Stimulated activated CD8-positive, alpha-beta memory T cell treated with anti-CD3 and anti-CD28 coated beads, Interleukin-2, amount 100 ng/mL, for 48 hours (primary cell): ENCODE results near the gene CGREF1.
A peak's percentile ranks its signal among the peaks of the same experiment; 100 is the strongest.
"Not testable (repeated sequence)": the region's sequence is repeated elsewhere in the genome, so short reads cannot be mapped to it uniquely, and the experiment has no call there.

ENCODE experiments used
- DNase-seq, 2 donors: peaks; one replicate each; pipeline ENCODE4 v3.0.0-alpha.2; 2020; ENCODE audit warnings: low read depth in 2 of 2

CGREF1 gene

DNA sequence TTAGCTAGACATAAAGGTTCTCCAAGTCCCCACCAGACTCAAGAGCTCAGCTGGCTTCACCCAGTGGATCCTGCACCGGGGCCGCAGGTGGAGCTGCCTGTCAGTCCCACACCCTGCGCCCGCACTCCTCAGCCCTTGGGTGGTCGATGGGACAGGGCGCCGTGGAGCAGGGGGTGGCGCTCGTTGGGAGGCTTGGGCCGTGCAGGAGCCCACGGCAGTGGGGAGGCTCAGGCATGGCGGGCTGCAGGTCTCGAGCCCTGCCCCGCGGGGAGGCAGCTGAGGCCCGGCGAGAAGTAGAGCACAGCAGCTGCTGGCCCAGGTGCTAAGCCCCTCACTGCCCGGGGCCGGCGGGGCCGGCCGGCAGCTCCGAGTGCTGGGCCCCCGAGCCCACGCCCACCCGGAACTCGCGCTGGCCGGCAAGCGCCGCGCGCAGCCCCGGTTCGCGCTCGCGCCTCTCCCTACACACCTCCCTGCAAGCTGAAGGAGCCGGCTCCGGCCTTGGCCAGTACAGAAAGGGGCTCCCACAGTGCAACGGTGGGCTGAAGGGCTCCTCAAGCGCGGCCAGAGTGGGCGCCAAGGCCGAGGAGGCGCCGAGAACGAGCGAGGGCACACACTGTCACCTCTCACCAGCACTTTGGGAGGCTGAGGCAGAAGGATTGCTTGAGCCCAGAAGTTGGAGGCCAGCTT, 7.4 kb downstream of the CGREF1 start:
- DNase-seq, result not testable (repeated sequence)

DNA sequence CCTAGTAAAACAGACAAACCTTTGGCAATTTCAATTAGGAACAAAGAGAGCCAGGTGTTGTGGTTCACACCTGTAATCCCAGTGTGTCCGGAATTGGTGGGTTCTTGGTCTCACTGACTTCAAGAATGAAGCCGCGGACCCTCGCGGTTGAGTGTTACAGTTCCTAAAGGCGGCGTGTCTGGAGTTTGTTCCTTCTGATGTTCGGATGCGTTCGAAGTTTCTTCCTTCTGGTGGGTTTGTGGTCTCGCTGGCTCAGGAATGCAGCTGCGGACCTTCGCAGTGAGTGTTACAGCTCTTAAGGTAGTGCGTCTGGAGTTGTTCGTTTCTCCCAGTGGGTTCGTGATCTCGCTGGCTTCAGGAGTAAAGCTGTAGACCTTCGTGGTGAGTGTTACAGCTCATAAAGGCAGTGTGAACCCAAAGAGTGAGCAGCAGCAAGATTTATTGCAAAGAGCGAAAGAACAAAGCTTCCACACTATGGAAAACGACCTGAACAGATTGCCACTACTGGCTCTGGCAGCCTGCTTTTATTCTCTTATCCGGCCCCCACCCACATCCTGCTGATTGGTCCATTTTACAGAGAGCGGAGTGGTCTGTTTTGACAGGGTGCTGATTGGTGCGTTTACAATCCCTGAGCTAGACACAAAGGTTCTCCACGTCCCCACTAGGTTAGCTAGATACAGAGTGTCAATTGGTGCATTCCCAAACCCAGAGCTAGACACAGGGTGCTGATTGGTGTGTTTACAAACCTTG, 8.2 kb downstream of the CGREF1 start:
- not testable (repeated sequence) for DNase-seq

DNA sequence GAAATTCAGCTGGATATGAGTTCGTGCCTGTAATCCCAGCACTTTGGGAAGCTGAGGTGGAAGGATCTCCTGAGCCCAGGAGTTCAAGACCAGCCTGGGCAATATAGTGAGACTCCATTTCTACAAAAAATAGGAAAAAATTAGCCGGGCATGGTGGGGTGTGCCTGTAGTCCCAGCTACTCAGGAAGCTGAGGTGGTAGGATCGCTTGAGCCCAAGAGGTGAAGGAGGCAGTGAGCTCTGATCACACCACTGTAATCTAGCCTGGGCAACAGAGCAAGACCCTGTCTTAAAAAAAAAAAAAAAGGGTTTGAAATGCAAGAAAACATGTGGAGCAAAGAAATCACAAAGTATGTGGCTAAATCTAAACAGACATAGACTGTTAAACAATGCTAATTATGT, 9.8 kb downstream of the CGREF1 start:
- no peak for DNase-seq

DNA sequence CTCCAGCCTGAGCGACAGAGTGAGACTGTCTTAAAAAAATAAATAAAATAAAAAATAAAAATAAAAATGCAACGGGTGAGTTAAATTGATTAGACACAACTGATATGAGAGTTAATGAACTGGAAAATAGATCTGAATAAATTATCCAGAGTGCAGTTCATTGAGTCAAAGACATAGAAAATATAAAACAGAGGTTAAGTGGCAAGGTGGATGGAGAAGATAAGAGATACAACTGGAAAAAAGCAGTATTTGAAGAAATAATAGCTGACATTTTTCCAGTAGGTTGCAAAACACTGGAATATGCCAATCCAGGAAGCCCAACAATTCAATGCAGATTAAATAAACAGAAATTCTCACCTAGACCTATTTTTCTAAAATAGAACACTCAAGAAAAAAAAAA, 10.7 kb downstream of the CGREF1 start:
- no peak for DNase-seq

DNA sequence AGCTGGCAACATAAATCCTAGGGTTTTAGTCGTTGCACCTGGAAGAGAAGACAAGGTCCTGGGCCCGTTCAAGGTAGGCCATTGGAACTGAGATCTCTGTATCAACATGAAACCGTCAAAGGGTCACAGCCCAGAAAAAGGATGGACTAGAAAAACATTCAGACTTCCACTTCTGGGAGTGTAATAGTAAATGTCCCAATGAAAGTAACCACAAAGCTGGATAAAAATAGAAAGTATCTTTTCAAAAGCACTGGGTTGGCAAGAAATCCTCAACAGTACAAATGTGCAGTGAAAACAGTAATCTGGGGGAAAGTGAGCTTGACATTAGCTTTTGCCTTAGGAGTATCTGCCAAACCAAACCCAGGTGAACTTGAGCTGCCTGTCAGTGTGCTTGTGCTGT, 12.9 kb downstream of the CGREF1 start:
- no peak for DNase-seq

DNA sequence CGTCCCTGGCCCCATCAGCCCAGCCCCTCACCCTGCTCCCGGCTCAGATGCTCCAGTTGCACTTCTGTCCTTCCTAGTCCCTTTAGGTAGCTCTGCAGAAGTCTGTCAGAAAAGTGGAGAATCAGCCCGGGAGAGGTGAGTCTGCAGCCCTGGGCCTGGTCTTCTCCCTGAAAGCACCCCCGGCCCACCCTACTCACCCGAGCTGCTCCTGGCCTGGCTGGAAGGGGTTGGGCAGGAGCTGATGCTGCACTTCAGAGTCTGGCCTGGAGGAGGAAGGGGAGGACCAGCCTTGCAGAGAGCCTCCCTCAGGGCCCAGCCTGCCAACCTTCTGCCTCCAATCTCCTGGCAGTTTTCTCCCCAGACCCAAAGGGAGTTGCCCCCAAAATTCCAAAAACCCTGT, 16.6 kb downstream of the CGREF1 start:
- DNase-seq, result no peak

DNA sequence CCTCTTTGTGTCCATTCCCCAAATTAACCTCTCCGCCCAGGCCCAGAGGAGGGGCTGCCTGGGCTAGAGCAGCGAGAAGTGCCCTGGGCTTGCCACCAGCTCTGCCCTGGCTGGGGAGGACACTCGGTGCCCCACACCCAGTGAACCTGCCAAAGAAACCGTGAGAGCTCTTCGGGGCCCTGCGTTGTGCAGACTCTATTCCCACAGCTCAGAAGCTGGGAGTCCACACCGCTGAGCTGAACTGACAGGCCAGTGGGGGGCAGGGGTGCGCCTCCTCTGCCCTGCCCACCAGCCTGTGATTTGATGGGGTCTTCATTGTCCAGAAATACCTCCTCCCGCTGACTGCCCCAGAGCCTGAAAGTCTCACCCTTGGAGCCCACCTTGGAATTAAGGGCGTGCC, 18.9 kb downstream of the CGREF1 start:
- no peak for DNase-seq

DNA sequence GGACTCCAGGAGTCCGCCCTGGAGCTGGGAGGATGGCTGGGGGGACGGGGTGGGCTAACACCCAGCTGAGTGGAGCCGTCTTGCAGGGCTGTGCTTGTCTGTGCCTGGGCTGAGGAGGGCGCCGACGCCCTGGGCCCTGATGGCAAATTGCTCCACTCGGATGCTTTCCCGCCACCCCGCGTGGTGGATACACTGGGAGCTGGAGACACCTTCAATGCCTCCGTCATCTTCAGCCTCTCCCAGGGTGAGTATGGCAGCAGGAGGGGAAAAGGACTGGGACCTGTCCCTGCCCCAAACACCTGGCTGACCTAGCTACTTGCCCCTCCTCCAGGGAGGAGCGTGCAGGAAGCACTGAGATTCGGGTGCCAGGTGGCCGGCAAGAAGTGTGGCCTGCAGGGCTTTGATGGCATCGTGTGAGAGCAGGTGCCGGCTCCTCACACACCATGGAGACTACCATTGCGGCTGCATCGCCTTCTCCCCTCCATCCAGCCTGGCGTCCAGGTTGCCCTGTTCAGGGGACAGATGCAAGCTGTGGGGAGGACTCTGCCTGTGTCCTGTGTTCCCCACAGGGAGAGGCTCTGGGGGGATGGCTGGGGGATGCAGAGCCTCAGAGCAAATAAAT, 19.5 kb downstream of the CGREF1 start:
- no peak for DNase-seq

DNA sequence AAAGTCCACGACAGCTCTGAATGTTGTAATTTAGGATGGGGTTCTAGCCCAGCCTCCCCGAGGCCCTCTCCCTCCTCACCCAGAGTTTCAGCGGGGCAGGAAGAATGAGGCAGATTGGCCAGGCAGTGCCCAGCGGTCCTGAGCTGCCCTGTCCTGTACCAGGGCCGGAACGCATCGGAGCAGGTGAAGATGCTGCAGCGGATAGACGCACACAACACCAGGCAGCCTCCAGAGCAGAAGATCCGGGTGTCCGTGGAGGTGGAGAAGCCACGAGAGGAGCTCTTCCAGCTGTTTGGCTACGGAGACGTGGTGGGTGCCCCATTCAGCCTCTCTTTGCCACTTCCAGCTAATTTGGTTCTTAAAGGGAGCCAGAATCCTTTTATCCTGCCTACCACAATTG, 21.6 kb downstream of the CGREF1 start:
- no peak for DNase-seq

DNA sequence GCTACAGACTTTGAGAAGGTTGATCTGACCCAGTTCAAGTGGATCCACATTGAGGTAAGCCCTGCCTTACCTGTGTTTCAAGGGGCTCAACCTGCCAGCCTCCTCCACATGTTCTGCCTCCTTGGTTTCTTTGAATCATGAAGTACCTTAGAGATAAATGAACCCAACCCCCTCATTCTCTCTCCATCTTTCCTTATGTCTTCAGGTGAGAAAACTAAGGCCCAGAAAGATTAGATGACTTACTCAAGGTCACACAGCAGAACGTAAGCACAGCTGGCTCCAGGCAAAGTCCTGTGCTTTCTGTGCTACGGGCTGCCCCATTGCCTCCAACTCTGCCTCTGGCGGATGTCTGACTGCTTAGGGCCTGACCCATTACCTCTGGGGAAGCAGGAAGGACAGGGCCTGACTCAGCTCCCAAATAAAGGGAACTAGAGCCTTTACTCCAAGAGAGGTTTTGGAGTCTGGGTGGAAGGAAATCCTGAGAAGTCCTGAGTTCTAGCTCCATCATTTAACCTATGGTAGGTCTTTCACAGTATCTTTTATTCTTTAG, 22.1 kb downstream of the CGREF1 start:
- DNase-seq, result no peak

DNA sequence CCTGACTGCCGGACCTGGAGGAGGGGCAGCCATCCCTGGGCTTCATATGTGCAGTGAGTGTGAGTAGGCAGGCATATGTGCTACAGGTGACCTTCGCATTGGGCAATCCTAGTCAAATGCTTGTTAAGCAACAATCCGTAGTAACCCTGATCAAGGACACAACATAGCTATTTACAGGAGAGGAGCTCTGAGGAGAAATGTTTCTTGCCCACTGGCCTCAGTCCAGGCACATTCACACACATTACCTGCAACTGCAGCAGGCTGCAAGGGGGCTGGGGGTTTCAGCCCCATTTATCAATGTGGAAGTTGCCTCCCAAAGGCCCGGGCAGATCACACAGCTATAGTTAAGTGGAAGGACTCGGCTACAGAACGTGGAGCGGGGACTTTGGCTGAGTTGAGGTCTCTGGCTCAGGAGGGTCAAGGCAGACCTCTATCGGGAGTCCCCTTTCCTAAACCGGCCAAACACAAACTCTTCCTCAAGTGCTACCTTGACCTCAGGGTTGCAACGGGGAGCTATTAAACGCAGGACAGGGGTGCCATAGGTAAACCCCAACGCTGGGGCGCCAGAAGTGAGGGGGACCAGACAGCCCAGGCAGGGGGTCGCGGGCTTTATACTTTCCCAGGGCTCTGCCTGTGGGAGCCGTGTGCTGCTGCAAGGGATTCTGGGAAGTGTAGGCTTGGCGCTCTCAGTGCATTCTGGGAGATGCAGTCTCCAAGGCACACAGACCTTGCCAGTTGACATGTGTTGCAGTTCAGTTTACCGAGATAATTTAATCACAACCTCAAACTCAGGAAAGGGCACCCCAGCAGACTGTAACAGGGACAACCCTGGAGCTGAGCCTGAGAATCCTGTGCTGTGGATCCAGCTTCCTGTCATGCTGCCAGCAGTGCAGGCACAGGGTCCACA, 22.9 kb downstream of the CGREF1 start:
- peak in 1 of 2 donors; percentile 20 for DNase-seq

DNA sequence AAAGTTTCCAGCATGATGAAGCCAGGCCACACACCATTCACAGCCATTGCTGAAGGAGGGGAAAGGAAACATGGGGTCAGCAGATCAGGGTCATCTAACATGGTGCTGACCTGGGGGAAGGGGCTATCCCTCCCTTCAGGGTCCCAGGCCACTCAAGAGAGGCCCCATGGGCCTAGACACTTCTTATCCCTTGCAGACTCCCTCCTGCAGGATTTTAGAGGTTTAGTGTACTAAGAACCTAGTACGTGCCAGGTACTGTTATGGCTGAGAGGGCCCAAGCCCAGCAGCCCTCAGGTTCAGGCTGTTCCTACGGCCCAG, 23.5 kb downstream of the CGREF1 start:
- no peak for DNase-seq

DNA sequence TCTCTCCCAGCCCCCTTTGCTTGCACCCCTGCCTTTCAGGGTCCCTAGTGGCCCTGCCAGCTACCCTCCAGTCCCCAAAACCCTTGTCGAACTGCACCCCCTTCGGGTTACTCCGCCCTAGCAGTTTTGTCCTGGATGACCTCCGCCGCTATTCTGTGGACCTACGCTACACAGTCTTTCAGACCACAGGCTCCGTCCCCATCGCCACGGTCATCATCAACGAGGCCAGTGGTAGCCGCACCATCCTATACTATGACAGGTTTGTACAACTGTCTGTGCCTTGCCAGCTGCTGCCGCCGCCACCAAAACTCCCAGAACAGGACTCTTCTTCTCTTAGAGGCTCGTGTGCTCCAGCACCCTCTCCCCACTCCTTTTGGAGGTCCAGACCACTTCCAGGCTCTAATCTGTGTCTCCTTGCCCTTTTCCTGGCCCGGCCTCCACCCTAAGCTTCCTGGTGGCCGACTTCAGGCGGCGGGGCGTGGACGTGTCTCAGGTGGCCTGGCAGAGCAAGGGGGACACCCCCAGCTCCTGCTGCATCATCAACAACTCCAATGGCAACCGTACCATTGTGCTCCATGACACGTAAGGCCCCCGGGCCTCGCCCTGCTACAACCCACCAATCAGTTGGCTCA, 24.5 kb downstream of the CGREF1 start:
- no peak for DNase-seq

DNA sequence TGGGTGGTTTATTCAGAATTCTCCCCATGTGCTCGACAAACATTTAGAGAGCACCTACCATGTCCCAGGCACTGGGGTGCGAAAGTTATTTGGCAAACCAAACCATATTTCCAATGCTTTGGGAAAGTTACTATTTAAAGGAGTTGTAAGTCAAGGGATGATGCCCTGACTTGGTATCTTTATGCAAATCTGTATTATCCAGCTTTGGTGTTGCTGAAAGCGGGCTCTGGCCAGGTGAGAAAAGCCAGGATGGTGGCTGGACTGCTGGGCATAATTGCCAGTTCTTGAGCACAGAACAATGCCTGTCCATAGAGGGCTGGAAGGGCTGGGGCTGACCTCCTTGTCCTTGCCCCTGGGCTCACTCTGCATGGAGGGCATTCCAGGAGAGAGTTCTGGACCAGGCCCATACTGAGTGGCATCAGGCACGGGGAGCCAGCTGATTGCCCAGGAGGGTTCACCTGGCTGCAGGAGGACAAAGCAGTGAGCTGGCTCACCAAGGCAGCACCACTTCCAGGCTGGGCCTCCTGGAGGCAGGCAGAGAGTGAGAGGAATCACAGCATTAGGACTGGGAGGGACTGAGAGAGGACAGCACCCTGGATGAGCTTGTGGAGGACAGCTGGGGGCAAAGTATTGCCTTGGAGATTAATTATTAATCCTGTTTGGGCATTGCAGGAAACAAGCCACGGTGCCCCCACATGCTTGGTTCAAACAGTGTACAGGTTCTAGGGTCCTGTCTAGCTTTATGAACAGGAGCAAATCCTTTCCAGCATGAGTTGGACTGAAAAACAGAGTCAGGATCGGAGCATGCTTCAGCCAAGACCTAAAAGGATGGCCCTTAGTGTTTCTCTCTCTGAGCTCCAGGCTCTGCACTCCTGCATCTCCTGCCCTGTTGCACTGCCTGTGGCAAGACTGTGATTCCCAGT, 25.2 kb downstream of the CGREF1 start:
- no peak for DNase-seq

DNA sequence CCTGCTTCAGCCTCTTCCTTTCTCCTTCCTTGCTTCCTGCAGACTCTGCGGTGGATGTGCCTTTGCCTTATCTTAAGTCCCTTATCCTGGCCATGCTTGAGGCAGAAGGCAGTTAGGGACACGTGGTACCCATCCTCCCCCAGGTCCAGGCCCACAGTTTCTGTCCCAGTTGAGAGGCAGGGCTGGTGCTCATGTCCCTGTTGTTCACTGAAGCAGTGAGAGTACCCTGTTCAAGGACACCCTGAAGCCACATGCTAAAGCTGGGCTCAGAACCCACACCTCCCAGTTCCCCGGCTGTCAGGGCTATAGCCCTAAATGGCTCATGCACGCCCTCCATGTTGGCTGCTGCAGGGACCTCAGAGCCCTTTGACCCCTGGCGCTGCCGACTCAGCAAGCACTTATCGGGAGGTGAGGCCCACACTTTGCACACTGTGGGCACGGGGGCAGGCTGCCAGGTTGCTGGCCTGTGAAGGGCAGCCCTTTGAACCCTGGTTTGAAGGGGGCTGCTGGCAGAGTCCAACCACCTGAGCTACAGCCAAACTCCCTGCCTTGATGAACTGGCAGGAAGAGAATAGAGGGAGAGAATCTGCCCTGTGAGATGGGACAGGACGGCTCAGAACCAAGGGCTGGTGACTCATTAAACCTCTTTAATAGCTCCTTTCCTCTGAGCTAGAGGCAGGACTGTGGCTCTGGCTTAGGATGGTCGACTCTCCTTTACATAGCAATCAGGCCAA, 26.1 kb downstream of the CGREF1 start:
- DNase-seq, result no peak

DNA sequence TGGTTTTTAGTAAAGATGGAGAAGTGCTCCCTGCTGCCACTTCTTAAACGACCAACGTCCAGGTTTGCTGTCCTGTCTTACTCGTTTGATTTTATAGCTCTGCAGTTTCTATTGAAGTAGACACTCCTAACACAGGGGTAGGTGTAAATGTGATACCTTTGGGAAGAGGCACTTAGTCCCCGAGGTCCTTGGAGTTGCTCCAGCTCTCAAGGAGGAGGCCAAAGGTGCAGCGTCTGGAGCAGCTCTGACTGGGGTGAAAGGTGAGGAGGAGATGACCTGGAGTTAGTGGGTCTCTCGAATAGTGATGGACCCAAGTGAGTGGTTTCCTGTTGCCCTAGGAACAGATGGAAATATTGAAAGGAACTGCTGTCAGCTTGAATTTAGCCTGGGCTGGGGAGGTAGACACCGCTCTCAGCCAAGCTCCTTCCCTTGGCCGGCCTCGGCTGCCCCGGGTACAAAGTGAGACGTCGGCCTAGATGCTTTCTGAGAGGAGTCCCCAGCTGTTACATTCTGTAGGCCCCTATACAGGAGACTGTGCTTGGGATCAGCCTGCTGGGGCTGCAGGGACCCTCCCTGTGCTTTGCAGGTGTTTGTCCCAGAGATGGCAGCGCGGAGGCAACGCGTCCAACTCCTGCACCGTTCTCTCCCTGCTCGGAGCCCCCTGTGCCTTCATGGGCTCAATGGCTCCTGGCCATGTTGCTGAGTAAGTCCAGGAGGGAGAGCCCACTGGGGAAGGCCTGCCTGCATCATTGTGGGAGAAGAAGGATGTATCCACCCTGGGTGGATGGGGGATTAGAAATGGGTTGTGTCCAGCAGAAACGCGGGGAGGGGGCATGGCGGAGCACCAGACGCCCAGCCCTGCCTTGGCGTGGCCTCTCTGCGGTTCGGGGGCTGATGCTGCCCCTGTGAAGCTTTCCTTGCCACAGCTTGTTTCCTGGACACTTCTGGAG, 26.9 kb downstream of the CGREF1 start:
- DNase-seq, result no peak

DNA sequence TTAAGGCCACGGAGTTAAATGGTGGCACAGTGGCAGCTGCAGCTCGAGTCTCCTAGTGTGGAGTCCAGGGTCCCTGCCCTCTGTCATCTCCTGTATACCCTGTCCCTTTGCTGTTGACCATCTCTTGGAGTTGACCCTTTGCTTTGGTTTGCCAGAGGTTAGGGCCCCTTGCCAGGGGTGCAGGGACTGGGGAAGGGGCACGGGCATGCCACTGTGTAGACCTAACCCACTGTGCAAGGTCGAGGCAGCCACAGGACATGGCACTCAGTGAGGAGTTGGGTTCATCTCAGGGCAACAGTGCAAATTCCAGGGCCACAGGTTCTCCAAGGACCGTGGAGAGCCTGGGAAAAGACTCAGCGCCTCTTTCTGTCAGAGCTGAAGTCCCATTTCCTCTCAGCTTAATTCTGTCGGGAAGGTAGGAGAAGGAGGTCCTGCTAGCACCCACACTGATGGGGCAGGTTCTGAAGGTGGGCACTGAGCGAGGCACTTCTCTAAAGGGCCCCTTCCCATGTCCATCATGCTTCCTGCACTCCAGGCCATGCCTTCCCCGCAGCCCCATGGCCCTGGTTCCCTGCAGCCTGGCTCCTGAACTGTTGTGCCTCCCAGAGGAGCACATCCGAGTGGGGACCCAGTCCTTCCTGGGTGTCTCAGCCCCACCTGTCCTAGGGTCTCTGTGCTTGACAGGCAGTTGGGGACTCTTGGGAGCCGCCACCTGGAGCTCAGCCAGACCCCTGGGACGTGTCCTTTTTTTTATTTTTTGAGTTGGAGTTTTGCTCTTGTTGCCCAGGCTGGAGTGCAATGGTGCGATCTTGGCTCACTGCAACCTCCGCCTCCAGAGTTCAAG, 29.6 kb downstream of the CGREF1 start:
- DNase-seq, result no peak

DNA sequence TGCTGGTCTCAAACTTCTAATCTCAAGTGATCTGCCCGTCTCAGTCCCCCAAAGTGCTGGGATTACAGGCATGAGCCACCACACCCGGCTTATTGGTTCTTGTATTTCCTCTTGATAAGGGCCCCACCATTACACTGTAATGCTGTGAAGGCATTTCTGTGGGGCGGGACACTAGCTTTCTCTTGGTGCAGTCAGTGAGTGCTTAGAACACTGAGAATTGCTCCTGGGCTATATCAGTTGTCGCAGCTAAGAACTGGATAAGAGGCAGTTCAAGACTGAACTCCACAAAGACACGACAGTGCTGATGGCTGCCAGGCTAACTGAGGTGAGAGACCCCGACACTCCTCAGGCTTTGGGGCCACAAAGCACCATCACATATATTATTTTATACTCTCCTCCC, 30.3 kb downstream of the CGREF1 start:
- no peak for DNase-seq
